ENCODE data around the gene RSAD1. TPM values are rescaled to one million over a fixed set of nuclear protein-coding genes. Genes with fewer than 3 reads are reported as not detected.

RSAD1 gene
- polyA plus RNA-seq, 1 of the 3 experiments (the other 2 are of a cell fraction): 44.7 TPM

GRCh38 chr17:50491505-50491904, 12.8 kb downstream of the RSAD1 start:
- Histone ChIP-seq H3K9me3 (no peaks in the 10 kb centered on the region), H4K20me1 (ENCODE audit: insufficient read depth) (no peaks in the 10 kb centered on the region), H3K79me2 (ENCODE audit: insufficient read depth) (no peaks in the 10 kb centered on the region), H3K4me3 (ENCODE audit: low read depth in 2 of 2, low read length in 1 of 2) (no peak overlapping the region), H3K27ac (ENCODE audit: low read depth in 2 of 2, low read length in 1 of 2) (no peak overlapping the region), H3K36me3 (replicated peaks in 1 of 2; ENCODE audit: control insufficient read depth in 1 of 2, insufficient read depth in 2 of 2, low read length in 1 of 2) (no peaks in the 10 kb centered on the region), H2AFZ (ENCODE audit: low read depth) (no peak overlapping the region), H3K4me2 (no peak overlapping the region), H3K27me3 (ENCODE audit: insufficient read depth) (no peaks in the 10 kb centered on the region), H3F3A (replicated peaks; ENCODE audit: insufficient read depth) (no peaks in the 10 kb centered on the region), H3K4me1 (ENCODE audit: control insufficient read depth in 1 of 2, insufficient read depth in 2 of 2, low read depth in 1 of 2, low read length in 1 of 2) (peaks cover 0 to 8% of the 10 kb centered on the region in 2 experiments; a peak in 2 of 4 replicates), H3K9me2 (no peaks in the 10 kb centered on the region), H3K9ac (no peak overlapping the region)
- CTCF ChIA-PET: interaction anchor here (1.0 to 3.2 kb wide), 6 partner anchors 9 to 129 kb away, joined by 3 to 28 read pairs (median 10); partner anchors contain the start of gene RSAD1
- WGBS (ENCODE audit: low lambda C conversion rate): 9% methylated on average over 1 of the region's 1 CpG
- POLR2A ChIA-PET: no interaction called here
- TF ChIP-seq GATA2 (CRISPR knock-in tag; IDR thresholded peaks at IDR 0.05) (no peak), RCOR1 (IDR thresholded peaks at IDR 0.05; ENCODE audit: low read length) (no peak), SMC3 (IDR thresholded peaks at IDR 0.05; ENCODE audit: low read depth, low read length) (no peak), TCF12 (IDR thresholded peaks at IDR 0.05) (no peak), TAF1 (IDR thresholded peaks at IDR 0.05; ENCODE audit: borderline replicate concordance, low read depth, low read length) (no peak), NRF1 (IDR thresholded peaks at IDR 0.05; ENCODE audit: low read depth, low read length) (no peak), MEF2A (IDR thresholded peaks at IDR 0.05; ENCODE audit: borderline replicate concordance, low read depth) (no peak), TEAD4 (IDR thresholded peaks at IDR 0.05; ENCODE audit: borderline replicate concordance, insufficient read depth) (no peak), FOXM1 (IDR thresholded peaks at IDR 0.05; ENCODE audit: low read depth) (no peak), POLR2AphosphoS5 (IDR thresholded peaks at IDR 0.05; ENCODE audit: low read depth, low read length) (no peak), IRF3 (IDR thresholded peaks at IDR 0.05; ENCODE audit: low read depth, low read length) (no peak), USF1 (IDR thresholded peaks at IDR 0.05; ENCODE audit: borderline replicate concordance, low read depth) (no peak), REST (IDR thresholded peaks at IDR 0.05; ENCODE audit: low read depth, low read length) (no peak), RFX5 (IDR thresholded peaks at IDR 0.05; ENCODE audit: low read length) (no peak)
- TF ChIP-seq, protein P1, sequence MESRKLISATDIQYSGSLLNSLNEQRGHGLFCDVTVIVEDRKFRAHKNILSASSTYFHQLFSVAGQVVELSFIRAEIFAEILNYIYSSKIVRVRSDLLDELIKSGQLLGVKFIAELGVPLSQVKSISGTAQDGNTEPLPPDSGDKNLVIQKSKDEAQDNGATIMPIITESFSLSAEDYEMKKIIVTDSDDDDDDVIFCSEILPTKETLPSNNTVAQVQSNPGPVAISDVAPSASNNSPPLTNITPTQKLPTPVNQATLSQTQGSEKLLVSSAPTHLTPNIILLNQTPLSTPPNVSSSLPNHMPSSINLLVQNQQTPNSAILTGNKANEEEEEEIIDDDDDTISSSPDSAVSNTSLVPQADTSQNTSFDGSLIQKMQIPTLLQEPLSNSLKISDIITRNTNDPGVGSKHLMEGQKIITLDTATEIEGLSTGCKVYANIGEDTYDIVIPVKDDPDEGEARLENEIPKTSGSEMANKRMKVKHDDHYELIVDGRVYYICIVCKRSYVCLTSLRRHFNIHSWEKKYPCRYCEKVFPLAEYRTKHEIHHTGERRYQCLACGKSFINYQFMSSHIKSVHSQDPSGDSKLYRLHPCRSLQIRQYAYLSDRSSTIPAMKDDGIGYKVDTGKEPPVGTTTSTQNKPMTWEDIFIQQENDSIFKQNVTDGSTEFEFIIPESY (IDR thresholded peaks at IDR 0.05; ENCODE audit: borderline replicate concordance, low read depth): no peak
- TF ChIP-seq, protein P2, sequence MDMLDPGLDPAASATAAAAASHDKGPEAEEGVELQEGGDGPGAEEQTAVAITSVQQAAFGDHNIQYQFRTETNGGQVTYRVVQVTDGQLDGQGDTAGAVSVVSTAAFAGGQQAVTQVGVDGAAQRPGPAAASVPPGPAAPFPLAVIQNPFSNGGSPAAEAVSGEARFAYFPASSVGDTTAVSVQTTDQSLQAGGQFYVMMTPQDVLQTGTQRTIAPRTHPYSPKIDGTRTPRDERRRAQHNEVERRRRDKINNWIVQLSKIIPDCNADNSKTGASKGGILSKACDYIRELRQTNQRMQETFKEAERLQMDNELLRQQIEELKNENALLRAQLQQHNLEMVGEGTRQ (IDR thresholded peaks at IDR 0.05; ENCODE audit: borderline replicate concordance, low read depth, low read length): no peak
- DNase-seq: no peak

Data from SK-N-SH (cell line).